Measurements from ENCODE around the gene PDZRN3. TPM values are rescaled to one million over a fixed set of nuclear protein-coding genes. Genes with fewer than 3 reads are reported as not detected.

Gene PDZRN3
- total and polyA plus RNA-seq, 7 donors = 2.5 to 39.3 (median 16.0) TPM

DNA sequence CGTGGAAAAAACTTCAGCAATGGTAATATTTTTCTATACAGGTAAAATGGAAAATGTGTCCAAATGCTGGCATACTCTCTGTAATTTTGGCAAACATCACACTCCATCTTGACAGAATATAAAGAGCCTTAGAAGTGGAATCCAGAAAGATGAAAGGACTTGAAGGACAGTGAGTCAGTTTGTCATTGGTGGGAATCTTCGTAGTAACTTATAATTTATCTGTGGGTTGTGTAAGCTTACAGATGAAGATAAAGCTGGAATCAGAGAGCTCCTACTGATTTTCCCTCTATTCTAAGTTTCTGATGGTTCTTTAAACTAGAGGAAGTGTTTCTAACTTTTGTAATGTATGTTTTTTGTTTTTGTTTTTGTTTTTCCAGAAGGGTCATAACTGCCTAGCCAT, 8.7 kb upstream of the PDZRN3 start:
- no peaks in the 10 kb centered on the region for H3K36me3 ChIP-seq (ENCODE audit: insufficient read depth in 1 of 2, low read depth in 1 of 2)
- DNase-seq = no peak
- WGBS, 3 donors = 76 to 94% (median 81%) methylated on average over 2 of the region's 2 CpGs
- H3K4me1 ChIP-seq = no peaks in the 10 kb centered on the region
- H3K27me3 ChIP-seq (ENCODE audit: insufficient read depth in 3 of 3, low read length in 2 of 3) = no peaks in the 10 kb centered on the region
- intact Hi-C loops (cut with DNase I) = no loop called here
- H3K4me3 ChIP-seq = no peak overlapping the region
- no peak overlapping the region for H3K27ac ChIP-seq
- no peak for TF ChIP-seq CTCF (IDR thresholded peaks at IDR 0.05)
- ATAC-seq = no peak
- no peaks in the 10 kb centered on the region for H3K9me3 ChIP-seq

- peaks cover 21% of the 10 kb centered on the region for H3K4me1 ChIP-seq
- H3K9me3 ChIP-seq = no peaks in the 10 kb centered on the region
- no peaks in the 10 kb centered on the region for H3K36me3 ChIP-seq (ENCODE audit: insufficient read depth in 1 of 2, low read depth in 1 of 2)
- no peak for DNase-seq
- H3K27ac ChIP-seq = no peak overlapping the region
- intact Hi-C loops (cut with DNase I) = loop anchor here (5.0 kb wide), 2 partner anchors 156 to 221 kb away; no protein-coding TSS in a partner anchor
- TF ChIP-seq CTCF (IDR thresholded peaks at IDR 0.05) = no peak
- ATAC-seq = no peak
- WGBS, 3 donors = 88 to 92% (median 89%) methylated on average over 3 of the region's 3 CpGs
- H3K27me3 ChIP-seq (ENCODE audit: insufficient read depth in 3 of 3, low read length in 2 of 3) = no peaks in the 10 kb centered on the region
- H3K4me3 ChIP-seq = peak overlapping the region; percentile 81
These were observed 1.4 kb upstream of the PDZRN3 start for GRCh38 chr3:73626106-73626505.

DNA sequence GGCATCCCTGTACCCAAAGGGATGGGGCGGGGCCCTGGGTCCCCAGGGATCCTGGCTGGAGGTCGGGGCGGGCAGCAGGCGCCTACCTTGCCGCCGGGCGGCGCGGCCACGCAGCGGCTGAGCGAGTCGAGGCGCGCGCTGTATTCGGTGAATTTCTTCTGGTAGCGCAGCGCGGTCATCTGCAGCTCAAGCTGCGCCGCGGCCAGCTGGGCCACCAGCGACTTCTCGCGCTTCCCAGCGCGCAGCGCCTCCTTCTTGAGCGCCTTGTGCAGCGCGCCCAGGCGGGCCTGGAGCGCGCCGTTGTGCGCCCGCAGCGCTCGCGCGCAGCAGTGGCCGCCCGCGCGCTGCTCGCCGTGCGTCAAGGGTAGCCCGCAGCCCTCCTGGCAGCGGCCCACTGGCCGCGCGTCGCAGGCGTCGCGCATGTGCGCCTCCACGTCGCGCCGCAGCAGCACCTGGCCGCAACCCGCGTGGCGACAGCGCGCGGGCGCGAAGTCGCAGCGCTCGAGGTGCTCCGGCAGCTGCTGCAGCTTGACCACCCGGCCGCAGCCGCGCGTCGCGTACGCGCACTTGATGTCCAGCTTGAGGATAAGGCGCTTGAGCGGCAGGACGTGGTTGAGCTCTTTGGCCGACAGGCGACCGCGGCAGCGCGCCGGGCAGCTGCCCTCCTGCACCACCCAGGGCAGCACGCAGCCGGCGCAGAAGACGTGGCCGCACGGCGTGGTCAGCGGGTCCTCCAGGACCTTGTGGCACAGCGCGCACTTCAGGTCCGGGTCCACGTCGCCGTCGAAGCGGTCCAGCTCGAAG, 522 bp downstream of the PDZRN3 start:
- Histone ChIP-seq H3K4me1 (peaks cover 34% of the 10 kb centered on the region), H3K36me3 (ENCODE audit: insufficient read depth in 1 of 2, low read depth in 1 of 2) (no peaks in the 10 kb centered on the region), H3K4me3 (peak overlapping the region; percentile 81), H3K27ac (peak overlapping the region; percentile 91), H3K9me3 (no peaks in the 10 kb centered on the region), H3K27me3 (ENCODE audit: insufficient read depth in 3 of 3, low read length in 2 of 3) (no peaks in the 10 kb centered on the region)
- ATAC-seq (peak; percentile 63 to 76 (median 71)), DNase-seq (peak; percentile 67 to 87)
- intact Hi-C loops (cut with DNase I) = loop anchor here (2.0 to 5.0 kb wide), 5 partner anchors 42 to 117 kb away; no protein-coding TSS in a partner anchor
- peak; percentile 35 for TF ChIP-seq CTCF (IDR thresholded peaks at IDR 0.05)
- WGBS, 3 donors = 1% methylated on average over 75 to 112 of the region's 112 CpGs

DNA sequence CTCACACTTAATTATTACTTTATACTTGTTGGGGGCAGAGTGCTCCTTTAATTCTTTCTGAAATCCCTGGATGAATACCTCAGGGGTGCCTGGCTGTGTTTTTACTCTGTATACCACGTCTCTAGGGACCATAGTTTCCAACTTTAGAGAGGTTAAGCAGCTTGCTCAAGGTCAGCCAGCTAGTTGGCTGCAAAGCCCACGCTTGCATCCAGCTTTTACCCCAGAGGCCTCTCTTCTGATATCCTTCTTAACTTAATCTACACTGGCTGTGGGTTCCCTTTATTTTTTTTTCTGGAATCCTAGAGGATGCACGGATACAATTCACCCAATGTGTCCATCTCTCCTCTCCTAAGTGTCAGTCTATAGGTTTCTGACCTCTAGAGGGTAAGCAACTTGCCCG, 1.4 kb downstream of the PDZRN3 start:
- intact Hi-C loops (cut with DNase I) = loop anchor here (5.0 kb wide), 4 partner anchors 41 to 116 kb away; no protein-coding TSS in a partner anchor
- H3K4me1 ChIP-seq = peaks cover 43% of the 10 kb centered on the region
- peak overlapping the region; percentile 81 for H3K4me3 ChIP-seq
- peak overlapping the region; percentile 91 for H3K27ac ChIP-seq
- H3K36me3 ChIP-seq (ENCODE audit: insufficient read depth in 1 of 2, low read depth in 1 of 2) = no peaks in the 10 kb centered on the region
- TF ChIP-seq CTCF (IDR thresholded peaks at IDR 0.05) = no peak
- 4 to 7% (median 7%) methylated on average over 4 of the region's 4 CpGs for WGBS, 3 donors
- no peak for ATAC-seq
- H3K27me3 ChIP-seq (ENCODE audit: insufficient read depth in 3 of 3, low read length in 2 of 3) = no peaks in the 10 kb centered on the region
- no peak for DNase-seq
- no peaks in the 10 kb centered on the region for H3K9me3 ChIP-seq

Measured in psoas muscle (tissue), 8 donors.